Measurements from ENCODE around the gene CTNS.

CTNS gene

DNA sequence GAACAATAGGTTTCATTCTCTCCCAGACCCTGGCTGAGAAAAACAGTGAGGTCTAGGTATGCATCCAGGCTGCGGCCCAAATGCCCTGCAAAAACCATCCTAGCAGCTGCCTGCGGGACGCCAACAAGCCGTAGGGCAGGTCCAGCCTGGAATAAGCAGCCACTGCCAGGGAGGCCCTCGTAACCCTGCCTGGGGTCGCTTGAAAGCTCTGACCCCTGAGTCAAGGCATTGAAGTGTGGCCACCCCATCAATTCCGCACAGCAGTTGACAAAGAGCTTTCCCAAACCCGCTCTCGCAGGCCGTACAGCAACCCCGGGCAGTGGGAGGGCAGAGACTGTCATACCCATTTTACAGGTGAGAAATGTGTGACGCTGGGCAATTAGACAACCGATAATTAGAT, 38.5 kb upstream of the CTNS start:
- no peak for DNase-seq
- no peak overlapping the region for H3K27ac ChIP-seq (ENCODE audit: insufficient read depth, low read length, poor library complexity, severe bottlenecking)
- no peaks in the 10 kb centered on the region for H3K9me3 ChIP-seq (ENCODE audit: control insufficient read depth, low read length)
- H3K27me3 ChIP-seq (replicated peaks; ENCODE audit: control insufficient read depth, insufficient read depth, low read length, poor library complexity, severe bottlenecking) = no peaks in the 10 kb centered on the region
- H3K4me1 ChIP-seq (ENCODE audit: control insufficient read depth, insufficient read depth, low read length, poor library complexity, severe bottlenecking) = no peaks in the 10 kb centered on the region
- H3K36me3 ChIP-seq (ENCODE audit: control insufficient read depth, insufficient read depth, low read length) = no peaks in the 10 kb centered on the region
- H3K4me3 ChIP-seq (ENCODE audit: insufficient read depth, low read depth, low read length, poor library complexity, severe bottlenecking) = no peak overlapping the region

DNA sequence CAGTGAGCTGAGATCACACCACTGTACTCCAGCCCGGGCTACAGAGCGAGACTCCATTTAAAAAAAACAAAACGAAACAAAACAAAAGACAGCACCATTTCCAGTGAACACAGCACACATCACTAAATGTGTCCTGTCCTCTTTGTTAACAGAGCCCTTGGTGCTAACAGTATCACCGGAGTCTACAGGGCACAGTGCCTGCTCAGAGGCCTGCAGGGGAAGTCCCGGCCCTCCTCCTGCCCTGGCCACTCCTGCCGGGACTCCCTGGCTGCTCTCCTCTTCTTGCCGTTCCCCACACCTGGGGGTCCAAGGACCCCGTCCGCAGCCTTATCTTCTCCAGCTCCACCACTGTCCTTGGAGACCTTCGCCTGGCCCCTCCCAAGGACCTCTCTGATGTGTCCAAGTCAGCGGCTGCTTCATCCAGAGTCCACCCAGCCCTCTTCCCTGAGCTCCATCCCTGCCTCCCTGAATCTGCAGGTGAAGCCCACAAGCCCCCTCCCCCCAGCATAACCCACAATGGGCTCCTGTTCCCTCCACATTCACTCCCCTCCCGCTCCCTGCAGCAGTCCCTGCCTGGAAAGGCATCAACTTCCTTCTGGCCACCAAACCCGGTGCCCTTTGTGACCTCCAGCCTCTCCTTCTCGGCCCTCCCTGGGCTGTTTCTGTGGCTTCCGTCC, 35.9 kb upstream of the CTNS start:
- H3K27me3 ChIP-seq (replicated peaks; ENCODE audit: control insufficient read depth, insufficient read depth, low read length, poor library complexity, severe bottlenecking) = no peaks in the 10 kb centered on the region
- H3K36me3 ChIP-seq (ENCODE audit: control insufficient read depth, insufficient read depth, low read length) = no peaks in the 10 kb centered on the region
- no peak overlapping the region for H3K4me3 ChIP-seq (ENCODE audit: insufficient read depth, low read depth, low read length, poor library complexity, severe bottlenecking)
- H3K27ac ChIP-seq (ENCODE audit: insufficient read depth, low read length, poor library complexity, severe bottlenecking) = no peak overlapping the region
- no peaks in the 10 kb centered on the region for H3K4me1 ChIP-seq (ENCODE audit: control insufficient read depth, insufficient read depth, low read length, poor library complexity, severe bottlenecking)
- no peak for DNase-seq
- H3K9me3 ChIP-seq (ENCODE audit: control insufficient read depth, low read length) = no peaks in the 10 kb centered on the region

DNA sequence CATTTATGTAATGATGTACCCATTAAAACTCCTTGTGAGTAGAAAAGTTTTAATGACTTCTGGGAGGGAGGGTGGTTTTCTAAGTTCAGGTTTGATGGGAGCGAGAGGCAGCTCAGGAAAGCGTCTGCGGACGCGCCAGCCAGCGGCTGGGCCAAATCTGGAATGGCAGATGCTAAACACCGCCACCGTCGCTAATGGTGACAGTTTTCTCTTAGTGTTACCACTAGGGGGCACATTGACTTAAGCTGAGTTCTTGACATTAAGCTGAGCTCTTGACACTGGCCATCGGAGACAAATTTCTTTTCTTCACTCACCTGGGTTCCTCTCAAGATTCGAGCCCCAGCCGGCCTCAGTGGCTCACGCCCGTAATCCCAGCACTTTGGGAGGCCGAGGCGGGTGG, 34.1 kb upstream of the CTNS start:
- H3K9me3 ChIP-seq (ENCODE audit: control insufficient read depth, low read length) = no peaks in the 10 kb centered on the region
- H3K4me1 ChIP-seq (ENCODE audit: control insufficient read depth, insufficient read depth, low read length, poor library complexity, severe bottlenecking) = no peaks in the 10 kb centered on the region
- H3K27ac ChIP-seq (ENCODE audit: insufficient read depth, low read length, poor library complexity, severe bottlenecking) = no peak overlapping the region
- DNase-seq = no peak
- H3K27me3 ChIP-seq (replicated peaks; ENCODE audit: control insufficient read depth, insufficient read depth, low read length, poor library complexity, severe bottlenecking) = no peaks in the 10 kb centered on the region
- H3K36me3 ChIP-seq (ENCODE audit: control insufficient read depth, insufficient read depth, low read length) = no peaks in the 10 kb centered on the region
- no peak overlapping the region for H3K4me3 ChIP-seq (ENCODE audit: insufficient read depth, low read depth, low read length, poor library complexity, severe bottlenecking)

DNA sequence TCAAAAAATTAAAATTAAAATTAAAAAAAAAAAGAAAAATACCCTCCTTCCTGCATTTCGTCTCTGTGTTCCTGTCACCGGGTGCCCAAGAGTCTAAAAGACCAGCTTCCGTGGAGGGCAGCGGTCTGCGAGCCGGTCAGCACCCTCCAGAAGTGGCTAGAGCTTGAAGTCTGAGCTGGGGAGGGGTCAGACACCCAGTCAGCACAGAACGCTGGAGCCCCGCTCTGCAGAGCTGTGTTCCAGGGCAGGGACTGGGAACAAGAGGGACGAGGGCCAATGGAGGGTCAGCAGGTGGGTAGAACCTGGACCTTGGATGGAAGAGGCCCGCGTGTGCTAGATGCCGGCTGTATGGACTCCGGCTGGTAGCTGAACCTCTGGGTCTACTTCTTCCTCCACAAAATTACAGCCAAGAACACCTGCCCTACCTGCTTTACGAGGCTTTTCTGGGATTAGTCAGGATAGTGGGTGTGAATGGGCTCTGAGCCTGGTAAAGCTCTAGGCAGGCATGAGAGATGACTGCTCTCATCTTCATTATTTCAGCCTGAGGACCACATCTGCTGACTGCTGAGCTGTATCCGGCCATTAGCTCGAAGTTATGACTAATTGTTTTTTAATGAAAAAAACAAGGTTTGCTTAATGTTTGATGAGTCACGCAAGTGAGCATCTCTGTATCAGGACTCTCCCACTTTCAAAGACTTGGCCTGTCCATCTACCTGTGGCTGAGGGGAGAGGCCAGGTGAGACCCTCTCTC, 33.3 kb upstream of the CTNS start:
- Histone ChIP-seq H3K27ac (ENCODE audit: insufficient read depth, low read length, poor library complexity, severe bottlenecking) (no peak overlapping the region), H3K4me3 (ENCODE audit: insufficient read depth, low read depth, low read length, poor library complexity, severe bottlenecking) (no peak overlapping the region), H3K9me3 (ENCODE audit: control insufficient read depth, low read length) (no peaks in the 10 kb centered on the region), H3K4me1 (ENCODE audit: control insufficient read depth, insufficient read depth, low read length, poor library complexity, severe bottlenecking) (no peaks in the 10 kb centered on the region), H3K36me3 (ENCODE audit: control insufficient read depth, insufficient read depth, low read length) (no peaks in the 10 kb centered on the region), H3K27me3 (replicated peaks; ENCODE audit: control insufficient read depth, insufficient read depth, low read length, poor library complexity, severe bottlenecking) (no peaks in the 10 kb centered on the region)
- DNase-seq = no peak

DNA sequence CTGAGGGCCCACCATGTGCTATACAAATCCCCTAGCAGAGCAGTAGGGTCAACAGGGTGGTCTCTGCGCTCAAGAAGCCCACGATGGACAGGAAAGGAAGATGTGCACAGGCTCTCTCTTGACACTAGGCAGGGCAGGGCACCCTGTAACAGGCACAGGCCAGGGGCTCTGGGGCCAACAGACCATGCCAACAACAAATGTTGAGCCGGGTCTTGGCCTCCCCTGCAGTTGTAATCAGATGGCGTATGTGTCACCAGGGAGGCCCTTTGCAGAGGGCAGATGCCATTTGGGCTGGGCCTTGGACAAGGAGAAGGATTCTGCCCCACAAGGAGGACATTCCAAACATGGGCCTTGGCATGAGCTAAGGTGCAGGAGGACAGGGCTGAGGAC, 32.7 kb upstream of the CTNS start:
- no peaks in the 10 kb centered on the region for H3K27me3 ChIP-seq (replicated peaks; ENCODE audit: control insufficient read depth, insufficient read depth, low read length, poor library complexity, severe bottlenecking)
- H3K27ac ChIP-seq (ENCODE audit: insufficient read depth, low read length, poor library complexity, severe bottlenecking) = no peak overlapping the region
- no peak overlapping the region for H3K4me3 ChIP-seq (ENCODE audit: insufficient read depth, low read depth, low read length, poor library complexity, severe bottlenecking)
- H3K9me3 ChIP-seq (ENCODE audit: control insufficient read depth, low read length) = no peaks in the 10 kb centered on the region
- DNase-seq = no peak
- no peaks in the 10 kb centered on the region for H3K36me3 ChIP-seq (ENCODE audit: control insufficient read depth, insufficient read depth, low read length)
- H3K4me1 ChIP-seq (ENCODE audit: control insufficient read depth, insufficient read depth, low read length, poor library complexity, severe bottlenecking) = no peaks in the 10 kb centered on the region

DNA sequence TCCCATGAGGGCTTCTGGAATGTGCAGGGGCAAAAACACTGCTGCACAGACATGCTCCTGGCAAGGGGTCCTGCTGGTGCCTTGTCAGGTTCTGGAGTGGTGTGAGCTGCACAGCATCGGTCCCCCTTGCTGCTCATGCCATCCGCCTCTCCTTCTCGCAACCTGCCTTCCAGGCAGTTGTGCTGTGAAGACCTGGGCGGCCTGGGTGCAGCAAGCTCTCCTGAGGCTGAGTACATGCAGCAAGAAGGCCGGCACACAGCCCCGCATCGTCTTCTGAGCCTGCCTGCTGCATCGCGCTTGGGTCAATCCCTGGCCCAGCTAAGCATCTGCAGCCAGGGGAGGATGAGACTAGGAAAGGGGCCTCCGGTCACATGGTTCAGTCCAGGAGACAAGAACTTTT, 26.9 kb upstream of the CTNS start:
- DNase-seq = no peak
- H3K27ac ChIP-seq (ENCODE audit: insufficient read depth, low read length, poor library complexity, severe bottlenecking) = no peak overlapping the region
- H3K27me3 ChIP-seq (replicated peaks; ENCODE audit: control insufficient read depth, insufficient read depth, low read length, poor library complexity, severe bottlenecking) = no peaks in the 10 kb centered on the region
- no peaks in the 10 kb centered on the region for H3K4me1 ChIP-seq (ENCODE audit: control insufficient read depth, insufficient read depth, low read length, poor library complexity, severe bottlenecking)
- peaks cover 26% of the 10 kb centered on the region for H3K36me3 ChIP-seq (ENCODE audit: control insufficient read depth, insufficient read depth, low read length)
- no peaks in the 10 kb centered on the region for H3K9me3 ChIP-seq (ENCODE audit: control insufficient read depth, low read length)
- no peak overlapping the region for H3K4me3 ChIP-seq (ENCODE audit: insufficient read depth, low read depth, low read length, poor library complexity, severe bottlenecking)

DNA sequence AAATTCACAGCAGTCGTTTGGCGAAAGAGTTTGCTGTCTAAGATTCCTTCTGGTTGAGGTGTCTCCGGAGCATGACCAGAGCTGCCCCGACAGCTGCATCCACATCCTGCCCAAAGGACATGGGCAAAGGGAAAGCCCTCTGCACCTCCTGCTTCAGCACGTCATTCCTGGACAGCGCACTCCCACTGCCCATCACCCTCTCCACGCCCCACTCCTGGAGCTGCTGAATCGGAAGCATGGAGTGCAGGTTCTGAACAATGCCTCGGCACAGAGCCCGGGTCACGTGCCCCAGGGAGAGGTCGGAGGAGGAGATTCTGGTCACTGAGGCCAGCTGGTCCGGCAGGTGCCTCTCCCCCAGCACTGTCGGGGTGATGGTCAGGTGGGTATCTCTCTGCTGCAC, 26.0 kb upstream of the CTNS start:
- Histone ChIP-seq H3K4me3 (ENCODE audit: insufficient read depth, low read depth, low read length, poor library complexity, severe bottlenecking) (no peak overlapping the region), H3K9me3 (ENCODE audit: control insufficient read depth, low read length) (no peaks in the 10 kb centered on the region), H3K27ac (ENCODE audit: insufficient read depth, low read length, poor library complexity, severe bottlenecking) (no peak overlapping the region), H3K4me1 (ENCODE audit: control insufficient read depth, insufficient read depth, low read length, poor library complexity, severe bottlenecking) (no peaks in the 10 kb centered on the region), H3K27me3 (replicated peaks; ENCODE audit: control insufficient read depth, insufficient read depth, low read length, poor library complexity, severe bottlenecking) (no peaks in the 10 kb centered on the region), H3K36me3 (ENCODE audit: control insufficient read depth, insufficient read depth, low read length) (peaks cover 34% of the 10 kb centered on the region)
- no peak for DNase-seq

DNA sequence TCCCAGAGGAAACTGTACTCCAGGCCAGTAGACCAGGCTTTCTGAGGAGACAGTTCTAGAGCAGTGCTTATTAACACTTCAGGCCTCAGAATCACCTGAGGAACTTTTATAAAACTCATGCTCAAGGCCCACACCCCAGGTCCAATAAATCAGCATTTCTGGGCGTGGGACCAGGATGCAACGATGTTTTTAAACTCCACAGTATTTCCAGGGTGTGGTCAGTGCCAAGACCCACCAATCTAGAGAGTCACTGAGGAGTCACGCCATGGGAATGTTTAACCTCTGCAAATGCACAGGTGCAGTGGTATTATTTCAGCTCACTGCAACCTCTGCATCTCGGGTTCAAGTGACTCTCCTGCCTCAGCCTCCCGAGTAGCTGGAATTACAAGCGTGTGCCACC, 23.4 kb upstream of the CTNS start:
- no peak for DNase-seq
- Histone ChIP-seq H3K36me3 (ENCODE audit: control insufficient read depth, insufficient read depth, low read length) (peaks cover 46% of the 10 kb centered on the region), H3K4me1 (ENCODE audit: control insufficient read depth, insufficient read depth, low read length, poor library complexity, severe bottlenecking) (no peaks in the 10 kb centered on the region), H3K27me3 (replicated peaks; ENCODE audit: control insufficient read depth, insufficient read depth, low read length, poor library complexity, severe bottlenecking) (no peaks in the 10 kb centered on the region), H3K9me3 (ENCODE audit: control insufficient read depth, low read length) (no peaks in the 10 kb centered on the region), H3K4me3 (ENCODE audit: insufficient read depth, low read depth, low read length, poor library complexity, severe bottlenecking) (no peak overlapping the region), H3K27ac (ENCODE audit: insufficient read depth, low read length, poor library complexity, severe bottlenecking) (no peak overlapping the region)

DNA sequence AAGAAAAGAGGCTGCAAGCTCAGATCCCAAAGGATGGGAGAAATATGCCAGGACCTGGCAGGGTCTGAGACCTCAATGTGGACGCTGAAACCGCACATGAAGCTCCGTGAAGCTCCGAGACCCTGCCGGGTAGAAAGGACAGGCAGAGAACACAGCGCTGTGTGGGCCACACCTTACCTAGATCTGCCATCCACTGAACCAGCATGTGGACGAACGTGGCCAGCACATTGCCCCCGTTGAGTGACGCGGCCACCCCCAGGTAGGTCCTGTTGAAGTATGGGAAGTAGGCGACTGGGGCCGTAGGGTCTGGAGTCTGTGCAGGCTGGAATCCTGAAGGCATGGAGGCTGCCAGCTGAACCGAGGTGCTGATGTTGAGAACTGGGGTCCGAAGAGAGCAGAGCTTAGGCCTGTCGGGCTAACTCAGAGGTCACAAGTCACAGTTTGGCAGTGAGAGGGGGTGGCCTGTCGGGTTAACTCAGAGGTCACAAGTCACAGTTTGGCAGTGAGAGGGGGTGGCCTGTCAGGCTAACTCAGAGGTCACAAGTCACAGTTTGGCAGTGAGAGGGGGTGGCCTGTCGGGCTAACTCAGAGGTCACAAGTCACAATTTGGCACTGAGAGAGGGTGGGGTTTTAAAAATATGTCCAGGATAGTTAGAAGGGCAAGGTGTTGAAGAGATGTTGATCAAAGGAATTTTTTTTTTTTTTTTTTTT, 21.2 kb upstream of the CTNS start:
- Histone ChIP-seq H3K27ac (ENCODE audit: insufficient read depth, low read length, poor library complexity, severe bottlenecking) (no peak overlapping the region), H3K4me3 (ENCODE audit: insufficient read depth, low read depth, low read length, poor library complexity, severe bottlenecking) (no peak overlapping the region), H3K36me3 (ENCODE audit: control insufficient read depth, insufficient read depth, low read length) (peaks cover 32% of the 10 kb centered on the region), H3K9me3 (ENCODE audit: control insufficient read depth, low read length) (no peaks in the 10 kb centered on the region), H3K4me1 (ENCODE audit: control insufficient read depth, insufficient read depth, low read length, poor library complexity, severe bottlenecking) (no peaks in the 10 kb centered on the region), H3K27me3 (replicated peaks; ENCODE audit: control insufficient read depth, insufficient read depth, low read length, poor library complexity, severe bottlenecking) (no peaks in the 10 kb centered on the region)
- DNase-seq = no peak

DNA sequence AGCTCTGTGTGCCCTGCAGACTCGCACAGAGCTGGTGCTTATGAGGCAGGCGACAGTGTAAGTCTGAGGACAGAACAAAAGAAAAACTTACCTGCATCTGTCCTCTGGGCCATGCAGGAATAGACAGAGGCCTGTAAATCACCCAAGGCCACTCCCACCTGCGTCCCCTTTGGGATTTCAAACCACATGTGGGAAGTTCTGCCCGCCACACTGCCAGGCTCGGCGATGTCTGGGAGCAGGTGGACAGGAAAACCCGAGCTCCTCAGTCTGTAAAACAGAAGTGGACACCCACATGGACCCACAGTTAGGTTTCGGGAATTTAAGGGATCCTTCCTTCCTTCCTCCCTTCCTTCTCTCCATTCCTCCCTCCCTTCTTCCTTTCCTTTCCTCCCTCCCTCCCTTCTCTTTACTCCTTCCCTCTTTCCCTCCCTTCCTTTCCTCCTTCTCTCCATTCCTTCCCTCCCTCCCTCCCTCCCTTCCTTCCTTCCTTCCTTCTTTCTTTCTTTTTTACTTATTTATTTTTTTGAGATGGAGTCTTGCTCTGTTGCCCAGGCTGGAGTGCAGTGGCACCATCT, 15.3 kb upstream of the CTNS start:
- no peaks in the 10 kb centered on the region for H3K9me3 ChIP-seq (ENCODE audit: control insufficient read depth, low read length)

More for the DNA sequence above, 15.3 kb upstream of the CTNS start:
- Histone ChIP-seq H3K4me1 (ENCODE audit: control insufficient read depth, insufficient read depth, low read length, poor library complexity, severe bottlenecking) (no peaks in the 10 kb centered on the region), H3K36me3 (ENCODE audit: control insufficient read depth, insufficient read depth, low read length) (peaks cover 34% of the 10 kb centered on the region), H3K27ac (ENCODE audit: insufficient read depth, low read length, poor library complexity, severe bottlenecking) (no peak overlapping the region), H3K4me3 (ENCODE audit: insufficient read depth, low read depth, low read length, poor library complexity, severe bottlenecking) (no peak overlapping the region), H3K27me3 (replicated peaks; ENCODE audit: control insufficient read depth, insufficient read depth, low read length, poor library complexity, severe bottlenecking) (no peaks in the 10 kb centered on the region)
- no peak for DNase-seq

Measured in effector memory CD4-positive, alpha-beta T cell (primary cell).